Panc1 (cell line): ENCODE measurements around the gene APBB2. TPM values are rescaled to one million over a fixed set of nuclear protein-coding genes. Genes with fewer than 3 reads are reported as not detected.

Source experiments
- ATAC-seq: fragments of 200-7000 bp; cut with Tn5 transposase; 2 replicates; pipeline ENCODE4 v1.9.1; 2020; ENCODE audit warnings: mild to moderate bottlenecking, moderate library complexity
- BruUV-seq: library from RNA; stranded (reverse); fragments of 400-500 nt; replicated peaks from 2 replicates; lab custom pipeline; 2021; lab: Mats Ljungman, UMichigan
- CTCF ChIA-PET: fragments of 300-600 bp; sonication (Branson Sonifier 250); formaldehyde crosslinking; loops from one replicate; lab custom pipeline; 2022; ENCODE audit warnings: antibody characterized with exemption; lab: Charles Lee
- POLR2A ChIA-PET: fragments of 300-600 bp; sonication (Branson Sonifier 250); formaldehyde crosslinking; loops from one replicate; lab custom pipeline; 2022; ENCODE audit warnings: antibody characterized with exemption; lab: Charles Lee
- DNase-seq: peaks from one replicate; pipeline ENCODE4 v3.0.0-alpha.2; 2010; ENCODE audit warnings: low read depth, low spot score
- H3K27ac ChIP-seq: 2 replicates; pipeline ENCODE4 v1.5.1; 2011; ENCODE audit warnings: mild to moderate bottlenecking, low read length, inconsistent platforms
- H3K27me3 ChIP-seq: fragments of 200-500 bp; sonication (Bioruptor generic); 2 replicates; pipeline ENCODE4 v1.6.0; 2014; ENCODE audit warnings: low read length, inconsistent platforms; ENCODE audit not compliant: control insufficient read depth, insufficient read depth
- H3K36me3 ChIP-seq: fragments of 200-500 bp; sonication (Bioruptor generic); 2 replicates; pipeline ENCODE4 v1.5.1; 2014; ENCODE audit warnings: inconsistent platforms, mild to moderate bottlenecking, low read length, moderate library complexity; ENCODE audit not compliant: control insufficient read depth, insufficient read depth
- H3K4me1 ChIP-seq: 2 replicates; pipeline ENCODE4 v1.5.1; 2011; ENCODE audit warnings: inconsistent platforms, mild to moderate bottlenecking, low read length, moderate library complexity; ENCODE audit not compliant: control insufficient read depth, insufficient read depth
- H3K4me3 ChIP-seq, 2 experiments: 2 replicates each; pipeline ENCODE4 v1.5.1; 2011 to 2012; ENCODE audit warnings: low read depth in 2 of 2, low read length in 2 of 2, mild to moderate bottlenecking in 2 of 2, inconsistent platforms in 1 of 2, moderate library complexity in 1 of 2
- H3K9me3 ChIP-seq: fragments of 200-500 bp; sonication (Bioruptor generic); 2 replicates; pipeline ENCODE4 v1.5.1; 2014; ENCODE audit warnings: low read depth, mild to moderate bottlenecking, inconsistent platforms, low read length, moderate library complexity; ENCODE audit not compliant: control insufficient read depth, insufficient read depth
- CTCF ChIP-seq: fragments of 450-650 bp; IDR thresholded peaks from 2 replicates; pipeline ENCODE4 v1.5.1; 2017; ENCODE audit warnings: mild to moderate bottlenecking
- POLR2AphosphoS5 ChIP-seq: IDR thresholded peaks from 2 replicates; pipeline ENCODE4 v1.6.1; 2012; ENCODE audit warnings: mild to moderate bottlenecking, low read depth, low read length, moderate library complexity
- REST ChIP-seq, 2 experiments: IDR thresholded peaks; 2 replicates each; pipeline ENCODE4 v1.6.1; 2011 to 2012; ENCODE audit warnings: low read depth in 2 of 2, control low read depth in 1 of 2, low read length in 1 of 2, mild to moderate bottlenecking in 1 of 2, moderate library complexity in 1 of 2; ENCODE audit not compliant: insufficient read depth in 1 of 2
- SIN3A ChIP-seq: IDR thresholded peaks from 2 replicates; pipeline ENCODE4 v1.6.1; 2012; ENCODE audit warnings: low read depth, mild to moderate bottlenecking, low read length, moderate library complexity, borderline replicate concordance; ENCODE audit not compliant: insufficient read depth
- TCF7L2 ChIP-seq: IDR thresholded peaks from 2 replicates; pipeline ENCODE4 v1.6.1; 2011; ENCODE audit warnings: mild to moderate bottlenecking, low read depth, low read length, inconsistent platforms
- in situ Hi-C: cut with HindIII; loops from 2 replicates; pipeline ENCODE4 v1.10.0; 2016; ENCODE audit warnings: low sequenced_read_pairs, low pct_unique_long_range_greater_than_20kb
- intact Hi-C: fragments of 100-400 bp; cut with micrococcal nuclease; formaldehyde crosslinking; loops from one replicate; pipeline ENCODE4 v1.10.0; 2022; ENCODE audit not compliant: unreplicated experiment
- total RNA-seq: library from RNA; stranded (reverse); gene quantifications from one replicate; pipeline ENCODE4 v1.2.1, GENCODE V29; 2021; ENCODE audit not compliant: unreplicated experiment

Gene APBB2
- total RNA-seq, 1 experiment from 2014 or later = 27.1 TPM

GRCh38 chr4:40931841-40932240 lies 282.5 kb downstream of the APBB2 start:
- POLR2A ChIA-PET = no interaction called here
- intact Hi-C loops = no loop called here

GRCh38 chr4:40931238-40931637 lies 283.1 kb downstream of the APBB2 start:
- Histone ChIP-seq H3K9me3 (no peaks in the 10 kb centered on the region), H3K4me1 (no peaks in the 10 kb centered on the region), H3K36me3 (no peaks in the 10 kb centered on the region), H3K4me3 (no peak overlapping the region), H3K27me3 (no peaks in the 10 kb centered on the region), H3K27ac (no peak overlapping the region)
- in situ Hi-C loops = no loop called here
- no peak for TF ChIP-seq TCF7L2
- no peak for TF ChIP-seq POLR2AphosphoS5
- no peak for TF ChIP-seq CTCF
- no peak for TF ChIP-seq SIN3A
- no peak for TF ChIP-seq REST (IDR thresholded peaks at IDR 0.05; ENCODE audit: insufficient read depth in 1 of 2, low read depth in 2 of 2, low read length in 1 of 2)
- no TSS peak for BruUV-seq
- CTCF ChIA-PET = no interaction called here
- intact Hi-C loops = no loop called here
- POLR2A ChIA-PET = no interaction called here
- DNase-seq (no peak), ATAC-seq (no peak)

More at GRCh38 chr4:40931841-40932240, 282.5 kb downstream of the APBB2 start:
- Histone ChIP-seq H3K27me3 (no peaks in the 10 kb centered on the region), H3K36me3 (no peaks in the 10 kb centered on the region), H3K4me1 (no peaks in the 10 kb centered on the region), H3K9me3 (no peaks in the 10 kb centered on the region), H3K27ac (no peak overlapping the region), H3K4me3 (no peak overlapping the region)
- no peak for ATAC-seq
- CTCF ChIA-PET = no interaction called here
- BruUV-seq = no TSS peak
- TF ChIP-seq CTCF (no peak), SIN3A (no peak), POLR2AphosphoS5 (no peak), TCF7L2 (no peak), REST (IDR thresholded peaks at IDR 0.05; ENCODE audit: insufficient read depth in 1 of 2, low read depth in 2 of 2, low read length in 1 of 2) (no peak)
- in situ Hi-C loops = no loop called here
- no peak for DNase-seq
